Measurements from ENCODE around the gene SNX2. TPM values are rescaled to one million over a fixed set of nuclear protein-coding genes. Genes with fewer than 3 reads are reported as not detected.

SNX2 gene
- total RNA-seq, 1 experiment from 2014 or later, result 97.0 TPM

- no peak overlapping the region for H3K27ac Mint-ChIP-seq (ENCODE audit: unreplicated experiment)
- TF ChIP-seq, protein P1, sequence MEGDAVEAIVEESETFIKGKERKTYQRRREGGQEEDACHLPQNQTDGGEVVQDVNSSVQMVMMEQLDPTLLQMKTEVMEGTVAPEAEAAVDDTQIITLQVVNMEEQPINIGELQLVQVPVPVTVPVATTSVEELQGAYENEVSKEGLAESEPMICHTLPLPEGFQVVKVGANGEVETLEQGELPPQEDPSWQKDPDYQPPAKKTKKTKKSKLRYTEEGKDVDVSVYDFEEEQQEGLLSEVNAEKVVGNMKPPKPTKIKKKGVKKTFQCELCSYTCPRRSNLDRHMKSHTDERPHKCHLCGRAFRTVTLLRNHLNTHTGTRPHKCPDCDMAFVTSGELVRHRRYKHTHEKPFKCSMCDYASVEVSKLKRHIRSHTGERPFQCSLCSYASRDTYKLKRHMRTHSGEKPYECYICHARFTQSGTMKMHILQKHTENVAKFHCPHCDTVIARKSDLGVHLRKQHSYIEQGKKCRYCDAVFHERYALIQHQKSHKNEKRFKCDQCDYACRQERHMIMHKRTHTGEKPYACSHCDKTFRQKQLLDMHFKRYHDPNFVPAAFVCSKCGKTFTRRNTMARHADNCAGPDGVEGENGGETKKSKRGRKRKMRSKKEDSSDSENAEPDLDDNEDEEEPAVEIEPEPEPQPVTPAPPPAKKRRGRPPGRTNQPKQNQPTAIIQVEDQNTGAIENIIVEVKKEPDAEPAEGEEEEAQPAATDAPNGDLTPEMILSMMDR (IDR thresholded peaks at IDR 0.05; ENCODE audit: unreplicated experiment), result no peak
- CTCF ChIA-PET, result interaction anchor here (0.6 kb wide), 1 partner anchor 60 kb away, joined by 3 read pairs; no protein-coding TSS in a partner anchor
- BruUV-seq (replicated peaks), result no TSS peak
- no peak for DNase-seq
- H3K4me1 Mint-ChIP-seq (ENCODE audit: low read depth, unreplicated experiment), result peaks cover 8% of the 10 kb centered on the region
- H3K27me3 Mint-ChIP-seq (ENCODE audit: unreplicated experiment), result no peaks in the 10 kb centered on the region
- no peaks in the 10 kb centered on the region for H3K36me3 Mint-ChIP-seq (ENCODE audit: insufficient read depth, unreplicated experiment)
- H3K9me3 Mint-ChIP-seq (ENCODE audit: low read depth, unreplicated experiment), result no peaks in the 10 kb centered on the region
- no peak overlapping the region for H3K4me3 Mint-ChIP-seq (ENCODE audit: low read depth, unreplicated experiment)
- intact Hi-C loops (cut with micrococcal nuclease; ENCODE audit: unreplicated experiment), result no loop called here
Observed at GRCh38 chr5:122745597-122745996, 29.3 kb upstream of the SNX2 start.

DNA sequence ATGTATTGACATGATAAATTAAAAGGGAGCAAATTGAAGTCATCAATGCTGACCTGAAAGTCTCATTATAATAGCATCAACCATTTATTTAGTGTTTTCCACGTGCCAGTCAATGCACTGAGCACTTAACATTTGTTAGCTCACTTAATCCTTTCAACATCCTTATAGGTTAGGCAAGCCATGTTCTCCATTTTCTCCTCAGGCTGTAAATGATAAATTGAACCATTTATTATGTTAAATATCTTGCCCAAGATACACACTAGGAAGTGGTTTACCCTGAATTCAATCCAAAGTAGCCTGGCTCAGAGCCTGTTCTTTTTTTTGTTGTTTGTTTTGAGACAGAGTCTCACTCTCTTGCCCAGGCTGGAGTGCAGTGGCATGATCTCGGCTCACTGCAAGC is 25.0 kb upstream of the SNX2 start:
- intact Hi-C loops (cut with micrococcal nuclease; ENCODE audit: unreplicated experiment), result no loop called here
- TF ChIP-seq, protein P1 (IDR thresholded peaks at IDR 0.05; ENCODE audit: unreplicated experiment), result no peak
- Mint-ChIP-seq H3K27me3 (ENCODE audit: unreplicated experiment) (no peaks in the 10 kb centered on the region), H3K9me3 (ENCODE audit: low read depth, unreplicated experiment) (no peaks in the 10 kb centered on the region), H3K27ac (ENCODE audit: unreplicated experiment) (no peak overlapping the region), H3K36me3 (ENCODE audit: insufficient read depth, unreplicated experiment) (no peaks in the 10 kb centered on the region), H3K4me1 (ENCODE audit: low read depth, unreplicated experiment) (no peaks in the 10 kb centered on the region), H3K4me3 (ENCODE audit: low read depth, unreplicated experiment) (no peak overlapping the region)
- no TSS peak for BruUV-seq (replicated peaks)
- no peak for DNase-seq
- CTCF ChIA-PET, result no interaction called here

- no peaks in the 10 kb centered on the region for H3K27me3 Mint-ChIP-seq (ENCODE audit: unreplicated experiment)
- CTCF ChIA-PET, result interaction anchor here (0.8 to 1.0 kb wide), 2 partner anchors 18 to 368 kb away, joined by 3 read pairs; no protein-coding TSS in a partner anchor
- DNase-seq, result peak; percentile 42
- H3K27ac Mint-ChIP-seq (ENCODE audit: unreplicated experiment), result no peak overlapping the region
- intact Hi-C loops (cut with micrococcal nuclease; ENCODE audit: unreplicated experiment), result no loop called here
- TF ChIP-seq, protein P1 (IDR thresholded peaks at IDR 0.05; ENCODE audit: unreplicated experiment), result no peak
- BruUV-seq (replicated peaks), result no TSS peak
- H3K4me3 Mint-ChIP-seq (ENCODE audit: low read depth, unreplicated experiment), result no peak overlapping the region
- H3K4me1 Mint-ChIP-seq (ENCODE audit: low read depth, unreplicated experiment), result no peaks in the 10 kb centered on the region
- no peaks in the 10 kb centered on the region for H3K36me3 Mint-ChIP-seq (ENCODE audit: insufficient read depth, unreplicated experiment)
- H3K9me3 Mint-ChIP-seq (ENCODE audit: low read depth, unreplicated experiment), result no peaks in the 10 kb centered on the region
Observed at GRCh38 chr5:122751293-122751782, 23.5 kb upstream of the SNX2 start.

DNA sequence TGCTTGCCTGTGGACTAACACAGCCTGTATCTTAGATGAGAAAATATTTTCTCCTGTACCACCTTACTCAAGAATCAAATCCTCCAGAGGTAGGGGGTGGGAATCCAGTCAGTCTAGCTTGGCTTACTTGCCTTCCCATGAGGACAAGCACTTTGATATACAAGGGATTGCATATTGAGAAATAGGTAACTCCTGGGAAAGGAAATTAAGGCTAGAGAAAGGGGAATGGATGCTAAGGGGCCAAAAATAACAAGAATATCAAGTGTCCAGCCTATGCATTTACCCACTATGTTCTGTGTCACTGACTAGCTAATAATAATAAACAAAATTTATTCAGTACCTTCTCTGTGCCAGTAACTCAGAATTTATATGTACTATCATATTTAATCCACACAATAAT is 21.4 kb upstream of the SNX2 start:
- H3K9me3 Mint-ChIP-seq (ENCODE audit: low read depth, unreplicated experiment), result no peaks in the 10 kb centered on the region
- CTCF ChIA-PET, result no interaction called here
- intact Hi-C loops (cut with micrococcal nuclease; ENCODE audit: unreplicated experiment), result no loop called here
- H3K4me1 Mint-ChIP-seq (ENCODE audit: low read depth, unreplicated experiment), result no peaks in the 10 kb centered on the region
- TF ChIP-seq, protein P1 (IDR thresholded peaks at IDR 0.05; ENCODE audit: unreplicated experiment), result no peak
- BruUV-seq (replicated peaks), result no TSS peak
- H3K27ac Mint-ChIP-seq (ENCODE audit: unreplicated experiment), result no peak overlapping the region
- H3K36me3 Mint-ChIP-seq (ENCODE audit: insufficient read depth, unreplicated experiment), result no peaks in the 10 kb centered on the region
- DNase-seq, result no peak
- H3K27me3 Mint-ChIP-seq (ENCODE audit: unreplicated experiment), result no peaks in the 10 kb centered on the region
- H3K4me3 Mint-ChIP-seq (ENCODE audit: low read depth, unreplicated experiment), result no peak overlapping the region
